ENCODE data around the gene ATP8A1.

DNA sequence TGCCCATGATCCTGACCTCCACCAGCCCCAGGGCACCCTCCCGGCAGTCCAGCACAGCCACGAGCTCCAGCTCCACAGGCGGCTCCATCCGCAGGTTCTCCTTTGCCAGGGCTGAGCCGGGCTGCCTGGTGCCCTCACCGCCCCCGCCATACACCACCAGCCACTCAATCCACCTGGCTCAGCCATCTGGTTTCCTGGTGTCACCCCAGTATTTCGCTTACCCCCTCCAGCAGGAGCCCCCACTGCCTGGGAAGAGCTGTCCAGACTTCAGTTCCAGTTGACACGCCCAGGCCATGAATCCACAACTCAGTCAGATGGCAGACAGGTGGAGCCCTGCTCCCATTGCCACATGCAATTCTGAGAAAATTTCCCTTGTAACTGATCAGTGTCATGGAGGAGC is 255.7 kb downstream of the ATP8A1 start:
- TF ChIP-seq, protein P1, sequence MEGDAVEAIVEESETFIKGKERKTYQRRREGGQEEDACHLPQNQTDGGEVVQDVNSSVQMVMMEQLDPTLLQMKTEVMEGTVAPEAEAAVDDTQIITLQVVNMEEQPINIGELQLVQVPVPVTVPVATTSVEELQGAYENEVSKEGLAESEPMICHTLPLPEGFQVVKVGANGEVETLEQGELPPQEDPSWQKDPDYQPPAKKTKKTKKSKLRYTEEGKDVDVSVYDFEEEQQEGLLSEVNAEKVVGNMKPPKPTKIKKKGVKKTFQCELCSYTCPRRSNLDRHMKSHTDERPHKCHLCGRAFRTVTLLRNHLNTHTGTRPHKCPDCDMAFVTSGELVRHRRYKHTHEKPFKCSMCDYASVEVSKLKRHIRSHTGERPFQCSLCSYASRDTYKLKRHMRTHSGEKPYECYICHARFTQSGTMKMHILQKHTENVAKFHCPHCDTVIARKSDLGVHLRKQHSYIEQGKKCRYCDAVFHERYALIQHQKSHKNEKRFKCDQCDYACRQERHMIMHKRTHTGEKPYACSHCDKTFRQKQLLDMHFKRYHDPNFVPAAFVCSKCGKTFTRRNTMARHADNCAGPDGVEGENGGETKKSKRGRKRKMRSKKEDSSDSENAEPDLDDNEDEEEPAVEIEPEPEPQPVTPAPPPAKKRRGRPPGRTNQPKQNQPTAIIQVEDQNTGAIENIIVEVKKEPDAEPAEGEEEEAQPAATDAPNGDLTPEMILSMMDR (IDR thresholded peaks at IDR 0.05; ENCODE audit: low read depth, low read length, poor library complexity, severe bottlenecking), result no peak
- TF ChIP-seq EZH2phosphoT487 (IDR thresholded peaks at IDR 0.05; ENCODE audit: borderline replicate concordance, low read length), result no peak
